ENCODE measurements around the gene TYSND1. TPM values are rescaled to one million over a fixed set of nuclear protein-coding genes. Genes with fewer than 3 reads are reported as not detected.
A peak's percentile ranks its signal among the peaks of the same experiment; 100 is the strongest.

TYSND1 gene
- total and polyA plus RNA-seq, 2 of the 13 experiments (the other 11 are each of a cell fraction or from before 2014, with no cell fraction given) = 3.3 to 8.9 TPM

DNA sequence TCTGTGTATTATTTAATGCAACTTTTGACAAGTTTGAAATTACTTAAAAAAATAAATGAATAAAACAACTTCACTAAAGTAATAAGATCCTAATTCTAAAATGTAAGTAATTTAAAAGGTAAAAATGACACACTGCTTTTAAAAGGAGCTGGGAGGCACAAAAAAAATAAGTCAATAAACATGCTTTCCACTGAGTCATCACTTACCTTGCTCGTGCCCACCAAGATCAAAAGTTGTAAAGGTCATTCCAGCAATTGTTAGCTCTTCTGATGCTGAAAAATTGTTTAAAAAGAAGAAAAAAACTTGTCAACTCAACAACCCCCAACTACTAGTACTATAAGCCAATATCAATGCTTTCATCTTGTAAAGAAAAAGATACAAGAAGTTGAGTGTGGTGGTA is 14.3 kb upstream of the TYSND1 start:
- peaks cover 51% of the 10 kb centered on the region for H4K20me1 ChIP-seq (ENCODE audit: insufficient read depth, low read length)
- H3K27ac ChIP-seq (ENCODE audit: extremely low read length, insufficient read depth, low read length) = no peak overlapping the region
- H3K36me3 ChIP-seq (replicated peaks in 1 of 2; ENCODE audit: control insufficient read depth in 1 of 2, insufficient read depth in 2 of 2, low read length in 2 of 2) = peaks cover 17 to 73% of the 10 kb centered on the region in 2 experiments
- H3K4me3 ChIP-seq (replicated peaks in 1 of 3; ENCODE audit: insufficient read depth in 1 of 3, low read depth in 2 of 3, low read length in 3 of 3) = no peak overlapping the region
- no TSS peak for BruUV-seq (replicated peaks)
- 9% methylated on average over 1 of the region's 1 CpG for WGBS (ENCODE audit: low lambda C conversion rate)
- peaks cover 71% of the 10 kb centered on the region for H3K79me2 ChIP-seq (ENCODE audit: insufficient read depth, low read length)
- H2AFZ ChIP-seq (ENCODE audit: low read length) = no peak overlapping the region
- FAIRE-seq = no peak
- no peak for ATAC-seq
- no peak overlapping the region for H3K9ac ChIP-seq (ENCODE audit: insufficient read depth, low read depth, low read length)
- ChIA-PET CTCF (ENCODE audit: low intra/inter-chr PET ratio, low total read pairs) (no interaction called here), POLR2A (interaction anchor here (1.4 to 1.9 kb wide), 3 partner anchors 10 to 29 kb away, joined by 4 to 18 read pairs (median 10); partner anchors contain the start of genes SAR1A and TYSND1)
- intact Hi-C loops (cut with micrococcal nuclease; ENCODE audit: unreplicated experiment) = loop anchor here (1.0 kb wide), 1 partner anchor 31 kb away; no protein-coding TSS in a partner anchor
- H3K4me2 ChIP-seq (ENCODE audit: low read depth, low read length) = no peak overlapping the region
- H3K4me1 ChIP-seq (ENCODE audit: insufficient read depth, low read length) = peaks cover 68% of the 10 kb centered on the region
- in situ Hi-C loops (cut with HindIII; ENCODE audit: extremely low pct_ligation_motif_present, low pct_unique_long_range_greater_than_20kb) = no loop called here
- DNase-seq (ENCODE audit: low spot score) = no peak
- no peaks in the 10 kb centered on the region for H3K27me3 ChIP-seq (ENCODE audit: control insufficient read depth in 1 of 2, insufficient read depth in 2 of 2, low read length in 2 of 2)
- no peaks in the 10 kb centered on the region for H3K9me3 ChIP-seq (ENCODE audit: low read length)
- TF ChIP-seq SMAD3 (CRISPR knock-in tag; IDR thresholded peaks at IDR 0.05) (no peak), FOSL2 (CRISPR knock-in tag; IDR thresholded peaks at IDR 0.05) (0 out of 2 replicates have a peak, but pooled peaks have one; percentile 34), MAFF (IDR thresholded peaks at IDR 0.05; ENCODE audit: low read depth, low read length) (peak; percentile 72), ZNF746 (CRISPR knock-in tag; IDR thresholded peaks at IDR 0.05) (no peak), MAFG (CRISPR knock-in tag; IDR thresholded peaks at IDR 0.05) (no peak), SMAD9 (CRISPR knock-in tag; IDR thresholded peaks at IDR 0.05) (no peak), SRSF4 (IDR thresholded peaks at IDR 0.05; ENCODE audit: low read depth, low read length, poor library complexity, severe bottlenecking) (no peak), MAFK (conservative IDR thresholded peaks at IDR 0.05 in 1 of 2, IDR thresholded peaks at IDR 0.05 in 1 of 2; ENCODE audit: low read length in 2 of 2) (peak; percentile 68 to 79), STAG1 (CRISPR knock-in tag; IDR thresholded peaks at IDR 0.05) (no peak), PAX8 (CRISPR knock-in tag; IDR thresholded peaks at IDR 0.05; ENCODE audit: borderline replicate concordance) (no peak), HIVEP1 (CRISPR knock-in tag; IDR thresholded peaks at IDR 0.05) (no peak), ZBTB42 (CRISPR knock-in tag; IDR thresholded peaks at IDR 0.05) (no peak), TCF7 (IDR thresholded peaks at IDR 0.05; ENCODE audit: low read depth) (peak; percentile 37; the same call in 1 of the 2 replicates), MED1 (CRISPR knock-in tag; IDR thresholded peaks at IDR 0.05) (no peak), SOX5 (CRISPR knock-in tag; IDR thresholded peaks at IDR 0.05; ENCODE audit: borderline replicate concordance) (peak; percentile 10; the same call in 1 of the 2 replicates), CBX2 (IDR thresholded peaks at IDR 0.05; ENCODE audit: low read depth, low read length) (no peak), CBX2 (CRISPR knock-in tag; IDR thresholded peaks at IDR 0.05; ENCODE audit: low read depth) (no peak), SOX13 (IDR thresholded peaks at IDR 0.05) (no peak), SOX13 (CRISPR knock-in tag; conservative IDR thresholded peaks at IDR 0.05 in 1 of 2, IDR thresholded peaks at IDR 0.05 in 1 of 2) (peak in 1 of 2 experiments; percentile 23; a peak in 1 of 4 replicates), RBFOX2 (IDR thresholded peaks at IDR 0.05; ENCODE audit: low read depth, low read length) (no peak)
- TF ChIP-seq, protein P1, sequence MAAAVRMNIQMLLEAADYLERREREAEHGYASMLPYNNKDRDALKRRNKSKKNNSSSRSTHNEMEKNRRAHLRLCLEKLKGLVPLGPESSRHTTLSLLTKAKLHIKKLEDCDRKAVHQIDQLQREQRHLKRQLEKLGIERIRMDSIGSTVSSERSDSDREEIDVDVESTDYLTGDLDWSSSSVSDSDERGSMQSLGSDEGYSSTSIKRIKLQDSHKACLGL (CRISPR knock-in tag; IDR thresholded peaks at IDR 0.05) = no peak
- TF ChIP-seq, protein P2, sequence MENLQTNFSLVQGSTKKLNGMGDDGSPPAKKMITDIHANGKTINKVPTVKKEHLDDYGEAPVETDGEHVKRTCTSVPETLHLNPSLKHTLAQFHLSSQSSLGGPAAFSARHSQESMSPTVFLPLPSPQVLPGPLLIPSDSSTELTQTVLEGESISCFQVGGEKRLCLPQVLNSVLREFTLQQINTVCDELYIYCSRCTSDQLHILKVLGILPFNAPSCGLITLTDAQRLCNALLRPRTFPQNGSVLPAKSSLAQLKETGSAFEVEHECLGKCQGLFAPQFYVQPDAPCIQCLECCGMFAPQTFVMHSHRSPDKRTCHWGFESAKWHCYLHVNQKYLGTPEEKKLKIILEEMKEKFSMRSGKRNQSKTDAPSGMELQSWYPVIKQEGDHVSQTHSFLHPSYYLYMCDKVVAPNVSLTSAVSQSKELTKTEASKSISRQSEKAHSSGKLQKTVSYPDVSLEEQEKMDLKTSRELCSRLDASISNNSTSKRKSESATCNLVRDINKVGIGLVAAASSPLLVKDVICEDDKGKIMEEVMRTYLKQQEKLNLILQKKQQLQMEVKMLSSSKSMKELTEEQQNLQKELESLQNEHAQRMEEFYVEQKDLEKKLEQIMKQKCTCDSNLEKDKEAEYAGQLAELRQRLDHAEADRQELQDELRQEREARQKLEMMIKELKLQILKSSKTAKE (CRISPR knock-in tag; IDR thresholded peaks at IDR 0.05; ENCODE audit: borderline replicate concordance) = no peak
- TF ChIP-seq, protein P3, sequence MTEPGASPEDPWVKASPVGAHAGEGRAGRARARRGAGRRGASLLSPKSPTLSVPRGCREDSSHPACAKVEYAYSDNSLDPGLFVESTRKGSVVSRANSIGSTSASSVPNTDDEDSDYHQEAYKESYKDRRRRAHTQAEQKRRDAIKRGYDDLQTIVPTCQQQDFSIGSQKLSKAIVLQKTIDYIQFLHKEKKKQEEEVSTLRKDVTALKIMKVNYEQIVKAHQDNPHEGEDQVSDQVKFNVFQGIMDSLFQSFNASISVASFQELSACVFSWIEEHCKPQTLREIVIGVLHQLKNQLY (CRISPR knock-in tag; IDR thresholded peaks at IDR 0.05) = 0 out of 2 replicates have a peak, but pooled peaks have one; percentile 22

All from HepG2 (cell line).